Panc1 (cell line): Measurements from ENCODE around the gene PALD1. TPM values are rescaled to one million over a fixed set of nuclear protein-coding genes. Genes with fewer than 3 reads are reported as not detected.

Experiments
- ATAC-seq: fragments of 200-7000 bp; cut with Tn5 transposase; 2 replicates; pipeline ENCODE4 v1.9.1; 2020; ENCODE audit warnings: mild to moderate bottlenecking, moderate library complexity
- BruUV-seq: library from RNA; stranded (reverse); fragments of 400-500 nt; replicated peaks from 2 replicates; lab custom pipeline; 2021; lab: Mats Ljungman, UMichigan
- CTCF ChIA-PET: fragments of 300-600 bp; sonication (Branson Sonifier 250); formaldehyde crosslinking; loops from one replicate; lab custom pipeline; 2022; ENCODE audit warnings: antibody characterized with exemption; lab: Charles Lee
- POLR2A ChIA-PET: fragments of 300-600 bp; sonication (Branson Sonifier 250); formaldehyde crosslinking; loops from one replicate; lab custom pipeline; 2022; ENCODE audit warnings: antibody characterized with exemption; lab: Charles Lee
- DNase-seq: peaks from one replicate; pipeline ENCODE4 v3.0.0-alpha.2; 2010; ENCODE audit warnings: low read depth, low spot score
- H3K27ac ChIP-seq: 2 replicates; pipeline ENCODE4 v1.5.1; 2011; ENCODE audit warnings: mild to moderate bottlenecking, low read length, inconsistent platforms
- H3K27me3 ChIP-seq: fragments of 200-500 bp; sonication (Bioruptor generic); 2 replicates; pipeline ENCODE4 v1.6.0; 2014; ENCODE audit warnings: low read length, inconsistent platforms; ENCODE audit not compliant: control insufficient read depth, insufficient read depth
- H3K36me3 ChIP-seq: fragments of 200-500 bp; sonication (Bioruptor generic); 2 replicates; pipeline ENCODE4 v1.5.1; 2014; ENCODE audit warnings: inconsistent platforms, mild to moderate bottlenecking, low read length, moderate library complexity; ENCODE audit not compliant: control insufficient read depth, insufficient read depth
- H3K4me1 ChIP-seq: 2 replicates; pipeline ENCODE4 v1.5.1; 2011; ENCODE audit warnings: inconsistent platforms, mild to moderate bottlenecking, low read length, moderate library complexity; ENCODE audit not compliant: control insufficient read depth, insufficient read depth
- H3K4me3 ChIP-seq, 2 experiments: 2 replicates each; pipeline ENCODE4 v1.5.1; 2011 to 2012; ENCODE audit warnings: low read depth in 2 of 2, low read length in 2 of 2, mild to moderate bottlenecking in 2 of 2, inconsistent platforms in 1 of 2, moderate library complexity in 1 of 2
- H3K9me3 ChIP-seq: fragments of 200-500 bp; sonication (Bioruptor generic); 2 replicates; pipeline ENCODE4 v1.5.1; 2014; ENCODE audit warnings: low read depth, mild to moderate bottlenecking, inconsistent platforms, low read length, moderate library complexity; ENCODE audit not compliant: control insufficient read depth, insufficient read depth
- CTCF ChIP-seq: fragments of 450-650 bp; IDR thresholded peaks from 2 replicates; pipeline ENCODE4 v1.5.1; 2017; ENCODE audit warnings: mild to moderate bottlenecking
- POLR2AphosphoS5 ChIP-seq: IDR thresholded peaks from 2 replicates; pipeline ENCODE4 v1.6.1; 2012; ENCODE audit warnings: mild to moderate bottlenecking, low read depth, low read length, moderate library complexity
- REST ChIP-seq, 2 experiments: IDR thresholded peaks; 2 replicates each; pipeline ENCODE4 v1.6.1; 2011 to 2012; ENCODE audit warnings: low read depth in 2 of 2, control low read depth in 1 of 2, low read length in 1 of 2, mild to moderate bottlenecking in 1 of 2, moderate library complexity in 1 of 2; ENCODE audit not compliant: insufficient read depth in 1 of 2
- SIN3A ChIP-seq: IDR thresholded peaks from 2 replicates; pipeline ENCODE4 v1.6.1; 2012; ENCODE audit warnings: low read depth, mild to moderate bottlenecking, low read length, moderate library complexity, borderline replicate concordance; ENCODE audit not compliant: insufficient read depth
- TCF7L2 ChIP-seq: IDR thresholded peaks from 2 replicates; pipeline ENCODE4 v1.6.1; 2011; ENCODE audit warnings: mild to moderate bottlenecking, low read depth, low read length, inconsistent platforms
- in situ Hi-C: cut with HindIII; loops from 2 replicates; pipeline ENCODE4 v1.10.0; 2016; ENCODE audit warnings: low sequenced_read_pairs, low pct_unique_long_range_greater_than_20kb
- intact Hi-C: fragments of 100-400 bp; cut with micrococcal nuclease; formaldehyde crosslinking; loops from one replicate; pipeline ENCODE4 v1.10.0; 2022; ENCODE audit not compliant: unreplicated experiment
- total RNA-seq: library from RNA; stranded (reverse); gene quantifications from one replicate; pipeline ENCODE4 v1.2.1, GENCODE V29; 2021; ENCODE audit not compliant: unreplicated experiment

Gene PALD1
- total RNA-seq, 1 experiment from 2014 or later, result 3.0 TPM

- peaks cover 14% of the 10 kb centered on the region for H3K27me3 ChIP-seq
Observed at GRCh38 chr10:70588859-70589570, 110.4 kb downstream of the PALD1 start.

More at GRCh38 chr10:70588859-70589570, 110.4 kb downstream of the PALD1 start:
- intact Hi-C loops (no loop called here), in situ Hi-C loops (no loop called here)
- ChIA-PET POLR2A (no interaction called here), CTCF (interaction anchor here (0.6 kb wide), 2 partner anchors 46 to 72 kb away, joined by 3 to 4 read pairs; no protein-coding TSS in a partner anchor)
- ATAC-seq (no peak), DNase-seq (no peak)
- Histone ChIP-seq H3K27ac (no peak overlapping the region), H3K36me3 (no peaks in the 10 kb centered on the region), H3K4me1 (no peaks in the 10 kb centered on the region), H3K9me3 (no peaks in the 10 kb centered on the region), H3K4me3 (no peak overlapping the region)
- BruUV-seq, result no TSS peak
- no peak for TF ChIP-seq REST (IDR thresholded peaks at IDR 0.05; ENCODE audit: insufficient read depth in 1 of 2, low read depth in 2 of 2, low read length in 1 of 2)
- no peak for TF ChIP-seq SIN3A
- no peak for TF ChIP-seq TCF7L2
- TF ChIP-seq POLR2AphosphoS5, result no peak
- no peak for TF ChIP-seq CTCF
